Nephron progenitor cell (in vitro differentiated cells): ENCODE results near the gene FKBP8.
A peak's percentile ranks its signal among the peaks of the same experiment; 100 is the strongest.

Experiments used
- DNase-seq: peaks from one replicate; pipeline ENCODE4 v3.0.0; 2021
- H3K27ac Mint-ChIP-seq: 2 replicates; pipeline ENCODE4 v1.8.0; 2021; ENCODE audit warnings: mild to moderate bottlenecking, moderate library complexity, mixed read lengths
- H3K27me3 Mint-ChIP-seq: 2 replicates; pipeline ENCODE4 v1.8.0; 2021; ENCODE audit warnings: mild to moderate bottlenecking, low read depth, mixed read lengths; ENCODE audit not compliant: poor library complexity
- H3K36me3 Mint-ChIP-seq: 2 replicates; pipeline ENCODE4 v1.8.0; 2021; ENCODE audit warnings: low read depth, mixed read lengths
- H3K4me1 Mint-ChIP-seq: 2 replicates; pipeline ENCODE4 v1.8.0; 2021; ENCODE audit warnings: mixed read lengths
- H3K4me3 Mint-ChIP-seq: 2 replicates; pipeline ENCODE4 v1.8.0; 2021; ENCODE audit warnings: mild to moderate bottlenecking, moderate library complexity, mixed read lengths
- H3K9me3 Mint-ChIP-seq: 2 replicates; pipeline ENCODE4 v1.8.0; 2021; ENCODE audit warnings: mild to moderate bottlenecking, moderate library complexity, mixed read lengths
- CTCF ChIP-seq: fragments of 200-600 bp; sonication (generic); IDR thresholded peaks from 2 replicates; pipeline ENCODE4 v1.5.0; 2021; ENCODE audit warnings: antibody characterized with exemption

The FKBP8 gene

GRCh38 chr19:18493440-18494266, 49.7 kb downstream of the FKBP8 start:
- H3K27ac Mint-ChIP-seq: peak overlapping the region; percentile 85
- DNase-seq: no peak
- H3K36me3 Mint-ChIP-seq: no peaks in the 10 kb centered on the region
- H3K9me3 Mint-ChIP-seq: no peaks in the 10 kb centered on the region
- peaks cover 4% of the 10 kb centered on the region for H3K27me3 Mint-ChIP-seq
- H3K4me1 Mint-ChIP-seq: peaks cover 55% of the 10 kb centered on the region
- H3K4me3 Mint-ChIP-seq: no peak overlapping the region
- no peak for TF ChIP-seq CTCF

GRCh38 chr19:18491995-18492953, 51.1 kb downstream of the FKBP8 start:
- H3K4me3 Mint-ChIP-seq: no peak overlapping the region
- no peaks in the 10 kb centered on the region for H3K36me3 Mint-ChIP-seq
- peaks cover 67% of the 10 kb centered on the region for H3K4me1 Mint-ChIP-seq
- H3K27me3 Mint-ChIP-seq: peaks cover 6% of the 10 kb centered on the region
- no peak overlapping the region for H3K27ac Mint-ChIP-seq
- no peak for TF ChIP-seq CTCF
- no peaks in the 10 kb centered on the region for H3K9me3 Mint-ChIP-seq
- no peak for DNase-seq

- no peaks in the 10 kb centered on the region for H3K9me3 Mint-ChIP-seq
- no peak for TF ChIP-seq CTCF
- H3K4me3 Mint-ChIP-seq: no peak overlapping the region
- no peaks in the 10 kb centered on the region for H3K36me3 Mint-ChIP-seq
- no peak overlapping the region for H3K27ac Mint-ChIP-seq
- DNase-seq: no peak
- H3K27me3 Mint-ChIP-seq: peaks cover 6% of the 10 kb centered on the region
- peaks cover 74% of the 10 kb centered on the region for H3K4me1 Mint-ChIP-seq
These were observed 52.6 kb downstream of the FKBP8 start for GRCh38 chr19:18490728-18491127.

- Mint-ChIP-seq H3K27ac (peak overlapping the region; percentile 32), H3K27me3 (peaks cover 6% of the 10 kb centered on the region), H3K4me3 (no peak overlapping the region), H3K4me1 (peaks cover 71% of the 10 kb centered on the region), H3K9me3 (no peaks in the 10 kb centered on the region), H3K36me3 (no peaks in the 10 kb centered on the region)
- DNase-seq: no peak
- TF ChIP-seq CTCF: no peak
These were observed 53.7 kb downstream of the FKBP8 start for GRCh38 chr19:18489627-18490184.

GRCh38 chr19:18488838-18489626, 54.3 kb downstream of the FKBP8 start:
- TF ChIP-seq CTCF: peak; percentile 49
- H3K36me3 Mint-ChIP-seq: no peaks in the 10 kb centered on the region
- no peak overlapping the region for H3K4me3 Mint-ChIP-seq
- peaks cover 6% of the 10 kb centered on the region for H3K27me3 Mint-ChIP-seq
- peaks cover 67% of the 10 kb centered on the region for H3K4me1 Mint-ChIP-seq
- peak overlapping the region; percentile 32 for H3K27ac Mint-ChIP-seq
- DNase-seq: peak; percentile 70
- H3K9me3 Mint-ChIP-seq: no peaks in the 10 kb centered on the region
